IMR-90 (cell line): ENCODE data around the gene TTC39C. TPM values are rescaled to one million over a fixed set of nuclear protein-coding genes. Genes with fewer than 3 reads are reported as not detected.

Experiments used
- ATAC-seq: fragments of 200-7000 bp; cut with Tn5 transposase; 2 replicates; pipeline ENCODE4 v1.9.1; 2020; ENCODE audit warnings: low read depth, mild to moderate bottlenecking, moderate library complexity
- BruUV-seq: library from RNA; stranded (reverse); fragments of 400-500 nt; replicated peaks from 2 replicates; lab custom pipeline; 2021; lab: Mats Ljungman, UMichigan
- CTCF ChIA-PET: fragments of 300-600 bp; formaldehyde crosslinking; extraction: SDS; loops from one replicate; lab custom pipeline; 2021; ENCODE audit warnings: antibody characterized with exemption; lab: Yijun Ruan, JAX
- POLR2A ChIA-PET: fragments of 300-600 bp; sonication (Branson Sonifier 250); formaldehyde crosslinking; loops from one replicate; lab custom pipeline; 2022; ENCODE audit warnings: antibody characterized with exemption; ENCODE audit not compliant: unreplicated experiment; lab: Charles Lee
- DNase-seq: peaks from one replicate; pipeline ENCODE4 v3.0.0; 2013
- H2AFZ ChIP-seq: replicated peaks from 2 replicates; pipeline ENCODE3; 2013; ENCODE audit warnings: low read length, mild to moderate bottlenecking; ENCODE audit not compliant: poor library complexity
- H2AK5ac ChIP-seq: 2 replicates; pipeline ENCODE4 v1.6.1; 2013; ENCODE audit warnings: low read depth, low read length, inconsistent platforms
- H2AK9ac ChIP-seq: replicated peaks from 2 replicates; pipeline ENCODE3; 2013; ENCODE audit warnings: mild to moderate bottlenecking, low read depth, low read length, moderate library complexity; ENCODE audit not compliant: poor library complexity
- H2BK120ac ChIP-seq: 2 replicates; pipeline ENCODE4 v1.6.1; 2013; ENCODE audit warnings: low read depth, low read length, inconsistent platforms
- H2BK15ac ChIP-seq: 3 replicates; pipeline ENCODE4 v1.6.1; 2013; ENCODE audit warnings: low read depth, low read length, inconsistent platforms
- H2BK20ac ChIP-seq: 2 replicates; pipeline ENCODE4 v1.6.1; 2013; ENCODE audit warnings: low read depth, mild to moderate bottlenecking, inconsistent platforms, low read length, moderate library complexity
- H2BK5ac ChIP-seq: 2 replicates; pipeline ENCODE4 v1.6.1; 2013; ENCODE audit warnings: mild to moderate bottlenecking, low read depth, low read length, inconsistent platforms; ENCODE audit not compliant: poor library complexity, severe bottlenecking
- H3K14ac ChIP-seq: replicated peaks from 2 replicates; pipeline ENCODE4 v1.6.1; 2013; ENCODE audit warnings: low read depth, low read length, inconsistent platforms
- H3K18ac ChIP-seq: 2 replicates; pipeline ENCODE4 v1.6.1; 2013; ENCODE audit warnings: low read depth, low read length, control low read depth
- H3K23ac ChIP-seq: 2 replicates; pipeline ENCODE4 v1.6.1; 2013; ENCODE audit warnings: low read depth, low read length, inconsistent platforms
- H3K27ac ChIP-seq: 2 replicates; pipeline ENCODE4 v1.5.1; 2013; ENCODE audit warnings: mild to moderate bottlenecking, control low read depth, low read length; ENCODE audit not compliant: insufficient read depth
- H3K27me3 ChIP-seq: 2 replicates; pipeline ENCODE4 v1.6.1; 2013; ENCODE audit warnings: low read length; ENCODE audit not compliant: control insufficient read depth, insufficient read depth
- H3K36me3 ChIP-seq: 2 replicates; pipeline ENCODE4 v1.6.1; 2013; ENCODE audit warnings: low read length, mixed read lengths; ENCODE audit not compliant: control insufficient read depth, insufficient read depth
- H3K4ac ChIP-seq: 2 replicates; pipeline ENCODE4 v1.6.1; 2013; ENCODE audit warnings: low read depth, low read length, inconsistent platforms
- H3K4me1 ChIP-seq: 2 replicates; pipeline ENCODE4 v1.6.1; 2013; ENCODE audit warnings: low read length, mixed read lengths; ENCODE audit not compliant: control insufficient read depth, insufficient read depth
- H3K4me2 ChIP-seq: 2 replicates; pipeline ENCODE4 v1.6.1; 2013; ENCODE audit warnings: low read depth, mild to moderate bottlenecking, control low read depth, low read length, moderate library complexity
- H3K4me3 ChIP-seq: 2 replicates; pipeline ENCODE4 v1.5.1; 2013; ENCODE audit warnings: low read depth, mild to moderate bottlenecking, control low read depth, low read length, moderate library complexity; ENCODE audit not compliant: insufficient read depth
- H3K56ac ChIP-seq: 2 replicates; pipeline ENCODE4 v1.6.1; 2013; ENCODE audit warnings: low read length, inconsistent platforms; ENCODE audit not compliant: insufficient read depth; ENCODE audit errors: extremely low read depth
- H3K79me1 ChIP-seq, 2 experiments: 2 replicates each; pipeline ENCODE4 v1.6.1; 2013; ENCODE audit warnings: low read length in 2 of 2, inconsistent platforms in 1 of 2, low read depth in 1 of 2
- H3K9ac ChIP-seq: 2 replicates; pipeline ENCODE4 v1.6.1; 2013; ENCODE audit warnings: low read depth, low read length, control low read depth
- H3K9me1 ChIP-seq: 2 replicates; pipeline ENCODE4 v1.6.1; 2013; ENCODE audit warnings: low read length, inconsistent platforms; ENCODE audit not compliant: insufficient read depth
- H3K9me3 ChIP-seq: 2 replicates; pipeline ENCODE4 v1.6.1; 2013; ENCODE audit warnings: low read length; ENCODE audit not compliant: control insufficient read depth, insufficient read depth
- H4K20me1 ChIP-seq: 2 replicates; pipeline ENCODE4 v1.6.1; 2013; ENCODE audit warnings: low read length, inconsistent platforms; ENCODE audit not compliant: insufficient read depth
- H4K5ac ChIP-seq: 2 replicates; pipeline ENCODE4 v1.6.1; 2013; ENCODE audit warnings: mild to moderate bottlenecking, low read depth, low read length, control low read depth
- H4K8ac ChIP-seq, 2 experiments: 2 replicates each; pipeline ENCODE4 v1.6.1; 2013; ENCODE audit warnings: low read depth in 2 of 2, low read length in 2 of 2, control low read depth in 1 of 2, inconsistent platforms in 1 of 2
- H4K91ac ChIP-seq: 2 replicates; pipeline ENCODE4 v1.6.1; 2013; ENCODE audit warnings: low read depth, low read length, inconsistent platforms; ENCODE audit not compliant: insufficient read depth
- BHLHE40 ChIP-seq: fragments of 150-350 bp; IDR thresholded peaks from 2 replicates; pipeline ENCODE4 v1.6.1; 2016; ENCODE audit warnings: mild to moderate bottlenecking, low read depth, low read length
- CEBPB ChIP-seq: IDR thresholded peaks from 2 replicates; pipeline ENCODE4 v1.6.1; 2012; ENCODE audit warnings: low read depth, low read length, improper control_type of control experiment
- CHD1 ChIP-seq: IDR thresholded peaks from 2 replicates; pipeline ENCODE4 v1.6.1; 2012; ENCODE audit warnings: low read depth, low read length, improper control_type of control experiment
- CTCF ChIP-seq: conservative IDR thresholded peaks from 2 replicates; pipeline ENCODE4 v1.5.1; 2012; ENCODE audit warnings: mild to moderate bottlenecking, low read depth, low read length, improper control_type of control experiment
- ELK1 ChIP-seq: fragments of 150-350 bp; IDR thresholded peaks from 2 replicates; pipeline ENCODE4 v1.6.1; 2016; ENCODE audit warnings: low read depth, mild to moderate bottlenecking, low read length, moderate library complexity, borderline replicate concordance
- FOS ChIP-seq: fragments of 150-350 bp; IDR thresholded peaks from 2 replicates; pipeline ENCODE4 v1.6.1; 2016; ENCODE audit warnings: low read depth, low read length
- MAFK ChIP-seq: IDR thresholded peaks from 2 replicates; pipeline ENCODE4 v1.6.1; 2012; ENCODE audit warnings: low read depth, low read length, improper control_type of control experiment
- MAZ ChIP-seq: IDR thresholded peaks from 2 replicates; pipeline ENCODE4 v1.6.1; 2012; ENCODE audit warnings: low read depth, mild to moderate bottlenecking, low read length, improper control_type of control experiment, moderate library complexity, borderline replicate concordance
- MXI1 ChIP-seq: IDR thresholded peaks from 2 replicates; pipeline ENCODE4 v1.6.1; 2012; ENCODE audit warnings: low read depth, mild to moderate bottlenecking, low read length, moderate library complexity, borderline replicate concordance
- NFE2L2 ChIP-seq: fragments of 150-350 bp; IDR thresholded peaks from 2 replicates; pipeline ENCODE4 v1.6.1; 2016; ENCODE audit warnings: low read depth, mild to moderate bottlenecking, low read length
- POLR2A ChIP-seq: IDR thresholded peaks from 2 replicates; pipeline ENCODE4 v1.6.1; 2012; ENCODE audit warnings: mild to moderate bottlenecking, low read depth, low read length
- RAD21 ChIP-seq: IDR thresholded peaks from 2 replicates; pipeline ENCODE4 v1.6.1; 2012; ENCODE audit warnings: low read length, improper control_type of control experiment
- RCOR1 ChIP-seq: IDR thresholded peaks from 2 replicates; pipeline ENCODE4 v1.6.1; 2012; ENCODE audit warnings: mild to moderate bottlenecking, low read length, improper control_type of control experiment; ENCODE audit not compliant: insufficient replicate concordance
- RFX5 ChIP-seq: IDR thresholded peaks from 2 replicates; pipeline ENCODE4 v1.8.0; 2012; ENCODE audit warnings: low read depth, mild to moderate bottlenecking, low read length, moderate library complexity
- SMC3 ChIP-seq: fragments of 150-350 bp; IDR thresholded peaks from 2 replicates; pipeline ENCODE4 v1.6.1; 2016; ENCODE audit warnings: low read depth, mild to moderate bottlenecking, antibody characterized with exemption, low read length, moderate library complexity
- USF2 ChIP-seq: fragments of 150-350 bp; IDR thresholded peaks from 2 replicates; pipeline ENCODE4 v1.6.1; 2017; ENCODE audit warnings: mild to moderate bottlenecking, antibody characterized with exemption, low read length, low read depth
- WGBS, 2 experiments: methylation state at CpG; one replicate each; pipeline versions ENCODE4 v1.1.5 to v1.1.7; 2013; ENCODE audit warnings: missing lambda C conversion rate in 2 of 2; ENCODE audit not compliant: insufficient read length in 1 of 2; ENCODE audit errors: extremely low coverage in 2 of 2; 5-methylcytosine and 5-hydroxymethylcytosine counted together
- dilution Hi-C: fragments of 300-500 bp; cut with HindIII; formaldehyde crosslinking; loops from one replicate; pipeline ENCODE4 v1.14.3; 2018; ENCODE audit warnings: low sequenced_read_pairs; ENCODE audit not compliant: unreplicated experiment
- in situ Hi-C: fragments of 300-500 bp; cut with MboI; formaldehyde crosslinking; loops from 3 replicates; pipeline ENCODE4 v1.14.3; 2019; ENCODE audit warnings: low sequenced_read_pairs, inconsistent platforms, mixed read lengths
- intact Hi-C: fragments of 100-400 bp; cut with micrococcal nuclease; formaldehyde crosslinking; loops from 2 replicates; pipeline ENCODE4 v1.10.0; 2022
- polyA plus RNA-seq, 3 experiments: library from polyadenylated mRNA; depleted of rRNA; stranded (reverse); fragments of >200 nt; gene quantifications; 2 replicates each; pipeline ENCODE4 v1.2.3, GENCODE V29; 2012; ENCODE audit warnings: low replicate concordance in 1 of 3
- total RNA-seq: library from RNA; depleted of rRNA; stranded (reverse); fragments of >200 nt; gene quantifications from 2 replicates; pipeline ENCODE4 v1.2.3, GENCODE V29; 2012

The TTC39C gene
- total and polyA plus RNA-seq, 2 of the 4 experiments (the other 2 are of a cell fraction) = 8.0 to 20.8 TPM

GRCh38 chr18:24006712-24007313, 7.7 kb upstream of the TTC39C start:
- no peak overlapping the region for H3K23ac ChIP-seq
- no peak overlapping the region for H2BK5ac ChIP-seq
- BruUV-seq = no TSS peak
- H2AK9ac ChIP-seq = no peak overlapping the region
- intact Hi-C loops = no loop called here
- no CpG with 5 or more reads among the region's 5 CpGs for WGBS, 2 experiments
- H2AFZ ChIP-seq = no peak overlapping the region
- H3K4me3 ChIP-seq = no peak overlapping the region
- H3K9me1 ChIP-seq = 0 out of 2 replicates have a peak, but pooled peaks cover 3% of the 10 kb centered on the region
- in situ Hi-C loops = no loop called here
- H2AK5ac ChIP-seq = no peak overlapping the region
- ATAC-seq (no peak), DNase-seq (peak; percentile 73)
- no peak overlapping the region for H3K9ac ChIP-seq
- H4K91ac ChIP-seq = no peak overlapping the region
- no peak overlapping the region for H3K18ac ChIP-seq
- TF ChIP-seq NFE2L2 (no peak), RFX5 (no peak), MAZ (no peak), CEBPB (no peak), SMC3 (no peak), MXI1 (no peak), RAD21 (no peak), POLR2A (no peak), CHD1 (no peak), ELK1 (no peak), BHLHE40 (no peak), CTCF (no peak), RCOR1 (no peak), FOS (no peak), MAFK (no peak), USF2 (no peak)
- no peaks in the 10 kb centered on the region for H3K36me3 ChIP-seq
- H2BK15ac ChIP-seq = no peak overlapping the region
- H2BK20ac ChIP-seq = no peak overlapping the region
- H4K8ac ChIP-seq = no peak overlapping the region
- H4K20me1 ChIP-seq = no peaks in the 10 kb centered on the region
- H3K27ac ChIP-seq = no peak overlapping the region
- dilution Hi-C loops = no loop called here
- no peak overlapping the region for H3K14ac ChIP-seq
- no peak overlapping the region for H3K56ac ChIP-seq
- H3K9me3 ChIP-seq = no peaks in the 10 kb centered on the region
- H4K5ac ChIP-seq = no peak overlapping the region
- POLR2A ChIA-PET = no interaction called here
- peaks cover 9% of the 10 kb centered on the region for H3K27me3 ChIP-seq
- peaks cover 3% of the 10 kb centered on the region; the same call in 1 of the 2 replicates for H3K4me1 ChIP-seq
- CTCF ChIA-PET = no interaction called here
- no peaks in the 10 kb centered on the region for H3K79me1 ChIP-seq
- no peak overlapping the region for H2BK120ac ChIP-seq
- H3K4me2 ChIP-seq = no peak overlapping the region
- peak overlapping the region; percentile 31; the same call in 1 of the 2 replicates for H3K4ac ChIP-seq
